Erythroblast (primary cell): Measurements from ENCODE around the gene SPHKAP.

ENCODE experiments used
- GATA1 ChIP-seq: IDR thresholded peaks from 2 replicates; pipeline ENCODE4 v1.6.1; 2011; ENCODE audit warnings: low read depth, mild to moderate bottlenecking, control low read depth, low read length, moderate library complexity
- POLR2A ChIP-seq: IDR thresholded peaks from 2 replicates; pipeline ENCODE4 v1.6.1; 2011; ENCODE audit warnings: mild to moderate bottlenecking, low read length

DNA sequence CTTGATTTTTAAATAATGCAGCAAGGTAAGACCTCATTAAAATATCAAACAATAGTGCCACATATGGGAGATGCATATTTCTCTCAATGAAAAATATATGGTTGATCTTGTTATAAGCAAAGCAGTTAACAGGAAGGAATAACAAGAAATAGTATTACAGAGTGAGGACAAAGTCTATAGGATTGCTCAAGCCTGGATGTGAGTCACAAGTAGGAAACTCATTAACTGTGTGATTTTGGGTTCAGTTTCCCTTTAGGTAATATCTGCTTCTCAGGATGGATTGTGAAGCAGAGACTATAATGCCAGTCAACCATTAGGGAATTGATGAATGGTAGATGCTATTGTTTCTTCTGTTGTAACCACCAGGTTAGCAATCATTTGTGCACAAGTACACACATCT, 42.9 kb upstream of the SPHKAP start:
- TF ChIP-seq POLR2A (no peak), GATA1 (no peak)
